Choroid plexus epithelial cell (primary cell): ENCODE measurements around the gene C11orf58.

Experiments
- DNase-seq: peaks from one replicate; pipeline ENCODE4 v3.0.0-alpha.2; 2010; ENCODE audit warnings: low read depth
- H3K4me3 ChIP-seq: 2 replicates; pipeline ENCODE4 v1.5.1; 2011; ENCODE audit warnings: low read depth, mild to moderate bottlenecking, control low read depth, low read length, moderate library complexity
- TF ChIP-seq, protein P1 (sequence below): conservative IDR thresholded peaks from 2 replicates; pipeline ENCODE4 v1.5.1; 2011; ENCODE audit warnings: low read depth, mild to moderate bottlenecking, control low read depth, inconsistent platforms, low read length, moderate library complexity

The C11orf58 gene

DNA sequence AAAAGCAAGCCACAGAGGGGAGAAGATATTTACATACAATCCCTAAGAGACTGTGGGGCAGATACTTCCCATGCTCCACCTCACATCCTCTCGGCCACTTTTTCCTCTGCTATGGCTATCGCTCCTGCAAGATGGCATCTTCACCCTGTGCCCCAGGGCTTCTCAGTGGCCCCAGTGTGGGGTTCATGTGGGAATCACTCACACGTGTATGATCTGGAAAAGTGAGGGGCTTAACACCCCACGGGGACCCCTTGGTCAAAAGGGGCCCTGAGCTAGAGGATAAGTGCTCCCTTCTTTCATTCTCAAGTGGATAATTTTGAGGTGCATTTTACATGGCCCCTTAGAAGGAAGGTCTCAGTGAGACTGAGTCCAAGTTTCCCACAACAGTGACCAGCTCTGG lies 28.7 kb downstream of the C11orf58 start:
- TF ChIP-seq, protein P1, sequence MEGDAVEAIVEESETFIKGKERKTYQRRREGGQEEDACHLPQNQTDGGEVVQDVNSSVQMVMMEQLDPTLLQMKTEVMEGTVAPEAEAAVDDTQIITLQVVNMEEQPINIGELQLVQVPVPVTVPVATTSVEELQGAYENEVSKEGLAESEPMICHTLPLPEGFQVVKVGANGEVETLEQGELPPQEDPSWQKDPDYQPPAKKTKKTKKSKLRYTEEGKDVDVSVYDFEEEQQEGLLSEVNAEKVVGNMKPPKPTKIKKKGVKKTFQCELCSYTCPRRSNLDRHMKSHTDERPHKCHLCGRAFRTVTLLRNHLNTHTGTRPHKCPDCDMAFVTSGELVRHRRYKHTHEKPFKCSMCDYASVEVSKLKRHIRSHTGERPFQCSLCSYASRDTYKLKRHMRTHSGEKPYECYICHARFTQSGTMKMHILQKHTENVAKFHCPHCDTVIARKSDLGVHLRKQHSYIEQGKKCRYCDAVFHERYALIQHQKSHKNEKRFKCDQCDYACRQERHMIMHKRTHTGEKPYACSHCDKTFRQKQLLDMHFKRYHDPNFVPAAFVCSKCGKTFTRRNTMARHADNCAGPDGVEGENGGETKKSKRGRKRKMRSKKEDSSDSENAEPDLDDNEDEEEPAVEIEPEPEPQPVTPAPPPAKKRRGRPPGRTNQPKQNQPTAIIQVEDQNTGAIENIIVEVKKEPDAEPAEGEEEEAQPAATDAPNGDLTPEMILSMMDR, result no peak
- H3K4me3 ChIP-seq, result no peak overlapping the region
- DNase-seq, result no peak

DNA sequence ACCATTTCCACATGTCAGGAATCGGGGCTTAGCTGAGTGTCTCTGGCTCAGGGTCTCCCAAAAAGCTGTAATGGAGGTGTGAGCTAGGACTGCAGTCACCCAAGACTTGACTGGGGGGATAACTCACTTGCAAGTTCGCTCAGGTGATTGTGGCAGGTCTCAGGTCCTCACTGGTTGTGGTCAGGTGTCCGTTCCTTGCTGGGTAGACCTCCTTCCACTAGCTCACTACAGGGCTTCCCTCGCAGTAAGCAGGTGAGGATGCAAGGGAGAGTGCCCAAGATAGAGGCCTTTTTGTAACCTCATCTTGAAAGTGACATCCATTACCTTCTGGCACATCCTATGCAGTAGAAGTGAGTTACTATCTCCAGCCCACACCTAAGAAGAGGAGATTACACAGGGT lies 29.5 kb downstream of the C11orf58 start:
- no peak overlapping the region for H3K4me3 ChIP-seq
- TF ChIP-seq, protein P1, result no peak
- no peak for DNase-seq

DNA sequence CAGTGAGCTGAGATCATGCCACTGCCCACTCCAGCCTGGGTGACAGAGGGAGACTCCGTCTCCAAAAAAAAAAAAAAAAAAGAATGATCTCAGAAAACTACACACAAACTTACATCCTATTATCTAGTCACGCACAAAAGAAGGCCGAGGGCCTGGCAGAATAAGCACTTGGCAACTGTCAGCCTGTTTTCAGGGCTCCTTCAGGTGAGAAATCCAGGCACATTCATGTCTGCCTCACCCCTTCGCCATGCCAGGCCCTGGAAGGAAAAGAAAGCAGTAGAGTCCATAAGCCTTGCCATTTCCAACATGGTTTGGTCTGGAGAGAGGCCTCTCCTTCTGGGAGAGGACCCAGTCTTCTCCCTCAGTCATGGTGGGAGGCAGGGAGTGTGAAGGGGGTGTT lies 30.9 kb downstream of the C11orf58 start:
- DNase-seq, result no peak
- H3K4me3 ChIP-seq, result no peak overlapping the region
- TF ChIP-seq, protein P1, result no peak

DNA sequence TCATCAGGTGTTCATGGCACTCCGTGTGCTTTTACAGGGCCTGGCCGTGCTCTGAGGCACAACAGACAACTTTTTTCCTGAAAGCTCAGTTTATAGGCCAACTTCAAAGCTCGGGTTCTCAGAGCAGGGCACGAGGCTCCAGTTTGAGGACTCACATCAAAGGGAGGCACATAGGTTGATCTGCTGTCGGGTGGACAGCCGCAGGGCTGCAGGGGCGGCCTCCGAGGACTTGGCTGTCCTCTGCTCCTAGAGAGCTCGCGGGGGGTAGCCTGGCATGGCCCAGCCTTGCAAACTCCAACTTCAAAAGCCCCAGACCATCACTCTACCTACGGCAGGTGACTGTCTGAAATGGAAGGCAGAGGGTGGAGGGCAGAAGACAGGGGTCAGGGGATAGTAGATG lies 31.6 kb downstream of the C11orf58 start:
- TF ChIP-seq, protein P1, result no peak
- no peak for DNase-seq
- no peak overlapping the region for H3K4me3 ChIP-seq

DNA sequence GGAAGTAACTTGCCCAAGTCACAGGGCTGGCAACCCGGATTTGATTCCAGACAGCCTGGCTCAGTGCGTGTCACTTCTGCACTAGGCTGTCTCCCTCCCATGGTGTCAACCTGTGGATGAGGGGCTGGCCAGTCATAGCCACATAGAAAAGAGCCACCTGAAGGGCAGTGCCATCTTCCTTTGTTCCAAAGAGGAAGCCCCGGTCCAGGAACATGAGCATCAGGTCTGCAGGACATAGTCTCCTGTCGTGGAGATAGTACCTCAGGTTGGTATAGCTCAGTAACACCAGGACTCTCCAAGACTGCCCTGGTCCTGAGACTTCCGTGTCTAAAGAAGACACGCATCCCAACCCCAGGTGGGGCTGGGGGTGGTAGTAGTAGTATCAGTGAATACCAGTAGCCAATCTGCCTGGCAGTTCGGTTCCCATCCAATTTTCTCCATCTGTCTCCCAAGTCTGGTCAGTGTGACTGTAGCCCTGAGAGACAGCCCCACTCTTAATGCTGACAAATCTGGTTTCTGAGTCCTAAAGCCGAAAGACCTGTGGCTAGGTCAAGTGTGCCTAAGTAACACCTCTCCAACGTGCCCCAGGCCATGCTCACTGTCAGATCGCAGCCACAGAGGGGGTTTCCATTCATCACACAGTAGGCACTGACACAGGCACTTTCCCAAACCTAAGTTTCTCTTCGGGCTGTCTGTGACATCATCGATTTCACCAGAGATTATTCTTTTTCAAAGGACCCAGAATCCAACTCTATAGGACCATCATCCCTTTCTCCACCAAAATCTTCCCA lies 33.1 kb downstream of the C11orf58 start:
- DNase-seq, result no peak
- TF ChIP-seq, protein P1, result no peak

DNA sequence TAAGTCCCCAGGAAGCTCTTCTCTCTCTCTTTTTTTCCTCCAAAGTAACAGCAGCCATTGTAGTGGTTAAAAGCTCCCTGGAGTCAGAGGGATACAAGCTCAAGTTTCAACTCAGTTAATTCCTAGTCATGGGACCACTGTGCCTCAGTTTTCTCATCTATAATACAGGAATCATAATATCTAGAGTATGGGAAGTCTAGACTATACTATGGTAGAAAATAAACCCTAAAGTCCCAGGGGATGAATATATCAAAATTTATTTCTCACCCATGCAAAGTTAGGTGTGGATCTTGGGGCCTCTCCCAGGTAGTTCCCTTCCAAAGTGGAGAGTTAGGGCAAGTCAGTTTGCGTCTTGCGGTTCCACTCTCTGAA lies 33.7 kb downstream of the C11orf58 start:
- TF ChIP-seq, protein P1, result no peak
- H3K4me3 ChIP-seq, result no peak overlapping the region
- DNase-seq, result no peak

More for the DNA sequence above, 33.1 kb downstream of the C11orf58 start:
- no peak overlapping the region for H3K4me3 ChIP-seq
